ENCODE data around the gene ITPKB.

- TF ChIP-seq EZH2phosphoT487 (IDR thresholded peaks at IDR 0.05) (no peak), CTCF (IDR thresholded peaks at IDR 0.05) (no peak), EZH2 (IDR thresholded peaks at IDR 0.05) (no peak)
Measured at GRCh38 chr1:226634611-226635246, 104.4 kb downstream of the ITPKB start.
